ENCODE measurements around the gene SNED1.

DNA sequence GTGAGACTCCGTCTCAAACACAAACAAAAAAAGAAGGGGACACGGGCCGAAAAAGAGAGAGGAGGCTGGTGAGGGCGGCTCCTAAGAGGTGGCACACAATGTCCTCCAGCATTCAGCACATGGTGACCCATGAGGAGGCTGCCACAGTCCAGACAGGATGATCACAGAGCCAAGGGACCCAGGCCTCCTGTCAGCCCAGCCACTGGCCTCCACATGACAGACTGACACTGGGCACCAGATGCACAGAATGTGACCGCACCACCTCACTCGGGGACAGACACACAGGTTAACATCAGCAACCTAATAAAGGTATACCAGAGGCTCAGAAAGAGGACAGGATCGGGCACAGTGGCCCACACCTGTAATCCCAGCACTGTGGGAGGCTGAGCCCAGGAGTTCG is 129.8 kb downstream of the SNED1 start:
- TF ChIP-seq EZH2phosphoT487 (IDR thresholded peaks at IDR 0.05; ENCODE audit: unreplicated experiment) (no peak), EZH2 (IDR thresholded peaks at IDR 0.05; ENCODE audit: low read depth, unreplicated experiment) (no peak), POLR2AphosphoS5 (IDR thresholded peaks at IDR 0.05; ENCODE audit: low read depth) (no peak), JUNB (IDR thresholded peaks at IDR 0.05; ENCODE audit: unreplicated experiment) (no peak), ZNF331 (CRISPR knock-in tag; IDR thresholded peaks at IDR 0.05; ENCODE audit: low read depth) (no peak), NANOG (IDR thresholded peaks at IDR 0.05; ENCODE audit: borderline replicate concordance) (no peak), ZNF114 (CRISPR knock-in tag; IDR thresholded peaks at IDR 0.05) (no peak), CREB1 (CRISPR knock-in tag; IDR thresholded peaks at IDR 0.05; ENCODE audit: low read depth) (no peak), ZNF462 (CRISPR knock-in tag; IDR thresholded peaks at IDR 0.05) (no peak)
- TF ChIP-seq, protein P1, sequence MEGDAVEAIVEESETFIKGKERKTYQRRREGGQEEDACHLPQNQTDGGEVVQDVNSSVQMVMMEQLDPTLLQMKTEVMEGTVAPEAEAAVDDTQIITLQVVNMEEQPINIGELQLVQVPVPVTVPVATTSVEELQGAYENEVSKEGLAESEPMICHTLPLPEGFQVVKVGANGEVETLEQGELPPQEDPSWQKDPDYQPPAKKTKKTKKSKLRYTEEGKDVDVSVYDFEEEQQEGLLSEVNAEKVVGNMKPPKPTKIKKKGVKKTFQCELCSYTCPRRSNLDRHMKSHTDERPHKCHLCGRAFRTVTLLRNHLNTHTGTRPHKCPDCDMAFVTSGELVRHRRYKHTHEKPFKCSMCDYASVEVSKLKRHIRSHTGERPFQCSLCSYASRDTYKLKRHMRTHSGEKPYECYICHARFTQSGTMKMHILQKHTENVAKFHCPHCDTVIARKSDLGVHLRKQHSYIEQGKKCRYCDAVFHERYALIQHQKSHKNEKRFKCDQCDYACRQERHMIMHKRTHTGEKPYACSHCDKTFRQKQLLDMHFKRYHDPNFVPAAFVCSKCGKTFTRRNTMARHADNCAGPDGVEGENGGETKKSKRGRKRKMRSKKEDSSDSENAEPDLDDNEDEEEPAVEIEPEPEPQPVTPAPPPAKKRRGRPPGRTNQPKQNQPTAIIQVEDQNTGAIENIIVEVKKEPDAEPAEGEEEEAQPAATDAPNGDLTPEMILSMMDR (conservative IDR thresholded peaks at IDR 0.05; ENCODE audit: low read depth in 2 of 2): no peak
- TF ChIP-seq, protein P2, sequence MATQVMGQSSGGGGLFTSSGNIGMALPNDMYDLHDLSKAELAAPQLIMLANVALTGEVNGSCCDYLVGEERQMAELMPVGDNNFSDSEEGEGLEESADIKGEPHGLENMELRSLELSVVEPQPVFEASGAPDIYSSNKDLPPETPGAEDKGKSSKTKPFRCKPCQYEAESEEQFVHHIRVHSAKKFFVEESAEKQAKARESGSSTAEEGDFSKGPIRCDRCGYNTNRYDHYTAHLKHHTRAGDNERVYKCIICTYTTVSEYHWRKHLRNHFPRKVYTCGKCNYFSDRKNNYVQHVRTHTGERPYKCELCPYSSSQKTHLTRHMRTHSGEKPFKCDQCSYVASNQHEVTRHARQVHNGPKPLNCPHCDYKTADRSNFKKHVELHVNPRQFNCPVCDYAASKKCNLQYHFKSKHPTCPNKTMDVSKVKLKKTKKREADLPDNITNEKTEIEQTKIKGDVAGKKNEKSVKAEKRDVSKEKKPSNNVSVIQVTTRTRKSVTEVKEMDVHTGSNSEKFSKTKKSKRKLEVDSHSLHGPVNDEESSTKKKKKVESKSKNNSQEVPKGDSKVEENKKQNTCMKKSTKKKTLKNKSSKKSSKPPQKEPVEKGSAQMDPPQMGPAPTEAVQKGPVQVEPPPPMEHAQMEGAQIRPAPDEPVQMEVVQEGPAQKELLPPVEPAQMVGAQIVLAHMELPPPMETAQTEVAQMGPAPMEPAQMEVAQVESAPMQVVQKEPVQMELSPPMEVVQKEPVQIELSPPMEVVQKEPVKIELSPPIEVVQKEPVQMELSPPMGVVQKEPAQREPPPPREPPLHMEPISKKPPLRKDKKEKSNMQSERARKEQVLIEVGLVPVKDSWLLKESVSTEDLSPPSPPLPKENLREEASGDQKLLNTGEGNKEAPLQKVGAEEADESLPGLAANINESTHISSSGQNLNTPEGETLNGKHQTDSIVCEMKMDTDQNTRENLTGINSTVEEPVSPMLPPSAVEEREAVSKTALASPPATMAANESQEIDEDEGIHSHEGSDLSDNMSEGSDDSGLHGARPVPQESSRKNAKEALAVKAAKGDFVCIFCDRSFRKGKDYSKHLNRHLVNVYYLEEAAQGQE (IDR thresholded peaks at IDR 0.05; ENCODE audit: unreplicated experiment): no peak

Data from GM23338 (cell line).